GM15510 (cell line): ENCODE data around the gene L1CAM.

Experiments
- POLR2A ChIP-seq: IDR thresholded peaks from 3 replicates; pipeline ENCODE4 v1.6.1; 2011; ENCODE audit warnings: borderline replicate concordance; ENCODE audit not compliant: insufficient read length; ENCODE audit errors: extremely low read depth

The L1CAM gene

GRCh38 chrX:153900831-153901752 lies 15.1 kb upstream of the L1CAM start:
- no peak for TF ChIP-seq POLR2A

- TF ChIP-seq POLR2A: no peak
Measured at GRCh38 chrX:153897899-153898298, 11.9 kb upstream of the L1CAM start.

GRCh38 chrX:153889123-153889522 lies 3.1 kb upstream of the L1CAM start:
- TF ChIP-seq POLR2A: no peak

- TF ChIP-seq POLR2A: no peak
Measured at GRCh38 chrX:153888344-153888743, 2.4 kb upstream of the L1CAM start.

GRCh38 chrX:153887385-153887784 lies 1.4 kb upstream of the L1CAM start:
- no peak for TF ChIP-seq POLR2A

GRCh38 chrX:153886915-153887314 lies 942 bp upstream of the L1CAM start:
- TF ChIP-seq POLR2A: no peak

- TF ChIP-seq POLR2A: no peak
Measured at GRCh38 chrX:153885208-153885787, 675 bp downstream of the L1CAM start.

- TF ChIP-seq POLR2A: no peak
Measured at GRCh38 chrX:153884590-153884989, 1.4 kb downstream of the L1CAM start.

- no peak for TF ChIP-seq POLR2A
Measured at GRCh38 chrX:153884136-153884535, 1.8 kb downstream of the L1CAM start.

- no peak for TF ChIP-seq POLR2A
Measured at GRCh38 chrX:153883163-153883843, 2.7 kb downstream of the L1CAM start.

- no peak for TF ChIP-seq POLR2A
Measured at GRCh38 chrX:153882557-153882956, 3.4 kb downstream of the L1CAM start.

GRCh38 chrX:153882086-153882498 lies 3.9 kb downstream of the L1CAM start:
- TF ChIP-seq POLR2A: no peak

- TF ChIP-seq POLR2A: no peak
Measured at GRCh38 chrX:153881281-153881680, 4.7 kb downstream of the L1CAM start.

GRCh38 chrX:153880440-153880815 lies 5.5 kb downstream of the L1CAM start:
- no peak for TF ChIP-seq POLR2A

- no peak for TF ChIP-seq POLR2A
Measured at GRCh38 chrX:153879741-153880439, 6.1 kb downstream of the L1CAM start.
